GM13976 (cell line): Measurements from ENCODE around the gene FRK.
"Not testable (repeated sequence)": the region's sequence is repeated elsewhere in the genome, so short reads cannot be mapped to it uniquely, and the experiment has no call there.

Source experiments
- DNase-seq: peaks from one replicate; pipeline ENCODE4 v3.0.0; 2012; ENCODE audit warnings: low spot score
- CTCF ChIP-seq: IDR thresholded peaks from 2 replicates; pipeline ENCODE4 v1.5.1; 2012; ENCODE audit warnings: borderline replicate concordance, mild to moderate bottlenecking; ENCODE audit not compliant: insufficient read depth; ENCODE audit errors: extremely low read depth, missing control alignments, control extremely low read depth
- in situ Hi-C: fragments of 300-500 bp; cut with MboI; formaldehyde crosslinking; loops from one replicate; pipeline ENCODE4 v1.12.0; 2022; ENCODE audit warnings: low sequenced_read_pairs, mixed read lengths, inconsistent platforms; ENCODE audit not compliant: unreplicated experiment

The FRK gene

GRCh38 chr6:116101790-116102189, 41.1 kb upstream of the FRK start:
- in situ Hi-C loops = no loop called here
- no peak for TF ChIP-seq CTCF
- no peak for DNase-seq

DNA sequence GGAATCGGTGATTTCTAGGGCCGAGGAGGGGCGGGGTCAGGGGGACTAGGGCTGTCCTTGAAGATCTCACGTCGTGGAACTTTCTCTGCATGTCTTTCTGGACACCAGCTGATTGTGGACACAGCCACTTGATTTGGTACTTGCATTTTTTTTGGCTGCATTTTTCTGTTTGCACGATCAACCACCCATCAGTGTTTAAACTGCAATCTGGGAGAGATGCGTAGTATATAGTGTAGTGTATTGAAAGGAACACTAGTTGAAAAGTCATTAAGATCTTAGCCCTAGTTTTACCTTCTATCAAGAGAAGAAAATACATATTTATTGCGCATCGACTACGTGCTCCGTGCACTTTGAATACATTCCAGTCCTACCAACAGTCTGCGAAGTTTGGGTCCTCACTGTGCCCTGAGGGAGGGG, 40.6 kb upstream of the FRK start:
- TF ChIP-seq CTCF = no peak
- DNase-seq = no peak
- in situ Hi-C loops = no loop called here

- in situ Hi-C loops = no loop called here
- TF ChIP-seq CTCF = peak; percentile 11
- DNase-seq = peak; percentile 94
Observed at GRCh38 chr6:116100419-116101301, 40.0 kb upstream of the FRK start, which contains the start of gene NT5DC1. Gene NT5DC1, plus strand, starts transcription at chr6:116100853. Its CDS starts 78 bp downstream, at chr6:116100931.

GRCh38 chr6:116099036-116099435, 38.3 kb upstream of the FRK start:
- no peak for TF ChIP-seq CTCF
- in situ Hi-C loops = loop anchor here (5.0 kb wide), 1 partner anchor 87 kb away; no protein-coding TSS in a partner anchor
- no peak for DNase-seq

DNA sequence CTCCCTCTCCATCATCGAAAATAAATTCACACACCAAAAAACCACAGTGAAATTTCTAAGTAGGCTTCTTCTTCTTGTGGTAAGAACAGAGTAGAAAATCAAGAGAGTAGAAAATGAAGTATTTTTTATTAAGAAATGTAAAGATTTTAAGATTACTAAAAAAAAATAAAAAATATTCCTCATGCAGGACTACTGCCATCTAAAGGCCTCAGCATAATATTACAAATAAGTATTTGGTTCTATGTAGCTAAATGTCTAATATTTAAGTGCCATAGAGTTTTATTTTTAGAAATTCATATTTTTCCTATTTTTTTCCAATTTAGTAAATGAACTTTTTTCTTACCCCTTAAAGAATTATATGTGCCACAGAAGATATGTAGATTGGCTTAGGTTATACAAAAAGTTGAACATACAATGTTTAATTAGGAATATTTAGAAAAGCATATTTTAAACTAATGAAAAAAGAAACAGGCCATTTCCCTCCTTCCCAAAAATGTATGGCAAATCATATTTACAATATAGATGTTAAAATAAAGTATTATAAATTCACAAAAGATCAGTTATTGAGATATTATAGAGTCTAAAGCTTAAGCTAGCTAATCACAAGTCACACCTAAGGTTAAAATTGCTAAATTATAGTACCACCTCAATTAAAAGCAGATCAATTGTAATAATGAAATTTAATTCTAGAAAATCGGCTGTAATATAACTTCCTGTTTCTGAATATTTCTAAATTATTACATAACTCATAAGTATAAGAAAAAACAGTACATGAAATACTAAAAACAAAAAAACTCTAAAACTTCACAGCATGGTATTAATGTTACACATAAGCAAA, 36.5 kb upstream of the FRK start:
- TF ChIP-seq CTCF = no peak
- in situ Hi-C loops = loop anchor here (5.0 kb wide), 1 partner anchor 85 kb away; no protein-coding TSS in a partner anchor
- no peak for DNase-seq

GRCh38 chr6:116096048-116096759, 35.5 kb upstream of the FRK start:
- DNase-seq = not testable (repeated sequence)
- in situ Hi-C loops = loop anchor here (5.0 kb wide), 1 partner anchor 84 kb away; no protein-coding TSS in a partner anchor
